Skin of body (tissue), 2 donors: ENCODE data around the gene IGFL3. TPM values are rescaled to one million over a fixed set of nuclear protein-coding genes. Genes with fewer than 3 reads are reported as not detected.
A peak's percentile ranks its signal among the peaks of the same experiment; 100 is the strongest.
"Not testable (repeated sequence)": the region's sequence is repeated elsewhere in the genome, so short reads cannot be mapped to it uniquely, and the experiment has no call there.

Experiments
- DNase-seq: peaks from one replicate; lab custom pipeline; 2025; lab: John Stamatoyannopoulos, UW
- total RNA-seq: library from RNA; depleted of rRNA; stranded (reverse); fragments of >200 nt; gene quantifications from one replicate; pipeline ENCODE4 v1.2.3, GENCODE V29; 2014

Gene IGFL3
- 5.9 TPM for total RNA-seq

GRCh38 chr19:46124638-46125115, at the start of gene IGFL3:
TSS of gene IGFL3 (minus strand) at chr19:46124688. CDS start at chr19:46124649, 39 bp downstream.
- DNase-seq = no peak

GRCh38 chr19:46173886-46174480, 49.5 kb upstream of the IGFL3 start:
- DNase-seq = no peak

- no peak for DNase-seq
Observed at GRCh38 chr19:46162731-46163130, 38.2 kb upstream of the IGFL3 start.

- DNase-seq = not testable (repeated sequence)
Observed at GRCh38 chr19:46161642-46162257, 37.3 kb upstream of the IGFL3 start.

GRCh38 chr19:46160233-46160775, 35.8 kb upstream of the IGFL3 start:
- DNase-seq = no peak

- DNase-seq = no peak
Observed at GRCh38 chr19:46159418-46160232, 35.1 kb upstream of the IGFL3 start.

GRCh38 chr19:46155237-46155636, 30.7 kb upstream of the IGFL3 start:
- no peak for DNase-seq

GRCh38 chr19:46150606-46151005, 26.1 kb upstream of the IGFL3 start:
- no peak for DNase-seq

GRCh38 chr19:46147791-46148288, 23.4 kb upstream of the IGFL3 start, which contains the start of gene IGFL2:
TSS of gene IGFL2 (plus strand) at chr19:46148238. CDS start at chr19:46148279, 41 bp downstream.
- no peak for DNase-seq

GRCh38 chr19:46147166-46147740, 22.8 kb upstream of the IGFL3 start:
- no peak for DNase-seq

- DNase-seq = no peak
Observed at GRCh38 chr19:46144756-46145155, 20.3 kb upstream of the IGFL3 start.

GRCh38 chr19:46142294-46142693, 17.8 kb upstream of the IGFL3 start:
- no peak for DNase-seq

- no peak for DNase-seq
Observed at GRCh38 chr19:46141421-46141820, 16.9 kb upstream of the IGFL3 start.

- DNase-seq = no peak
Observed at GRCh38 chr19:46137915-46138473, 13.5 kb upstream of the IGFL3 start.

- no peak for DNase-seq
Observed at GRCh38 chr19:46134527-46134926, 10.0 kb upstream of the IGFL3 start.

GRCh38 chr19:46133777-46134241, 9.3 kb upstream of the IGFL3 start:
- DNase-seq = no peak

- DNase-seq = peak; percentile 50
Observed at GRCh38 chr19:46133101-46133627, 8.7 kb upstream of the IGFL3 start.

- DNase-seq = no peak
Observed at GRCh38 chr19:46132508-46133100, 8.1 kb upstream of the IGFL3 start.

GRCh38 chr19:46131485-46132143, 7.1 kb upstream of the IGFL3 start:
- DNase-seq = no peak

GRCh38 chr19:46126086-46126580, 1.6 kb upstream of the IGFL3 start:
- DNase-seq = no peak
